HepG2 (cell line): ENCODE results near the gene ANKRD61. TPM values are rescaled to one million over a fixed set of nuclear protein-coding genes. Genes with fewer than 3 reads are reported as not detected.

ENCODE experiments used
- ATF2 ChIP-seq: sonication (generic); formaldehyde crosslinking; IDR thresholded peaks from 2 replicates; pipeline ENCODE4 v1.4.0; 2020; ENCODE audit warnings: missing genetic modification reagents
- ATF7-NPFF ChIP-seq: sonication (generic); formaldehyde crosslinking; IDR thresholded peaks from 2 replicates; pipeline ENCODE4 v1.8.1; 2023; ENCODE audit warnings: mild to moderate bottlenecking, low read depth, missing genetic modification reagents, moderate library complexity
- EZH2 ChIP-seq: conservative IDR thresholded peaks from 2 replicates; pipeline ENCODE4 v1.6.1; 2012; ENCODE audit warnings: mild to moderate bottlenecking, low read depth, low read length, moderate library complexity
- HNRNPLL ChIP-seq: fragments of 200-400 bp; formaldehyde crosslinking; IDR thresholded peaks from 2 replicates; pipeline ENCODE4 v1.6.1; 2017; ENCODE audit warnings: mild to moderate bottlenecking, low read depth, low read length; ENCODE audit not compliant: poor library complexity, severe bottlenecking
- KAT8 ChIP-seq: IDR thresholded peaks from 2 replicates; pipeline ENCODE4 v1.6.1; 2016; ENCODE audit warnings: missing genetic modification reagents, missing compliant biosample characterization
- MZF1 ChIP-seq: sonication (generic); formaldehyde crosslinking; IDR thresholded peaks from 2 replicates; pipeline ENCODE4 v1.8.1; 2023; ENCODE audit warnings: mild to moderate bottlenecking, missing genetic modification reagents, borderline replicate concordance
- NRL ChIP-seq: sonication (generic); formaldehyde crosslinking; IDR thresholded peaks from 2 replicates; pipeline ENCODE4 v1.5.0; 2020; ENCODE audit warnings: missing genetic modification reagents, mild to moderate bottlenecking, moderate library complexity, borderline replicate concordance
- SMARCC2 ChIP-seq: fragments of 450-650 bp; IDR thresholded peaks from 2 replicates; pipeline ENCODE4 v1.6.1; 2017; ENCODE audit warnings: antibody characterized with exemption, mild to moderate bottlenecking
- SP140L ChIP-seq: sonication (generic); formaldehyde crosslinking; IDR thresholded peaks from 2 replicates; pipeline ENCODE4 v1.4.0; 2020; ENCODE audit warnings: missing genetic modification reagents, borderline replicate concordance
- TAF15 ChIP-seq: fragments of 200-400 bp; formaldehyde crosslinking; IDR thresholded peaks from one replicate; pipeline ENCODE4 v1.6.1; 2018; ENCODE audit warnings: mild to moderate bottlenecking, low read depth, low read length; ENCODE audit not compliant: poor library complexity, severe bottlenecking
- THAP9 ChIP-seq: sonication (generic); formaldehyde crosslinking; IDR thresholded peaks from 2 replicates; pipeline ENCODE4; 2020; ENCODE audit warnings: missing genetic modification reagents, mild to moderate bottlenecking, borderline replicate concordance
- ZBTB14 ChIP-seq: sonication (generic); formaldehyde crosslinking; IDR thresholded peaks from 2 replicates; pipeline ENCODE4 v1.4.0; 2020; ENCODE audit warnings: missing genetic modification reagents
- ZEB1 ChIP-seq: IDR thresholded peaks from 2 replicates; pipeline ENCODE4 v1.6.1; 2012; ENCODE audit warnings: mild to moderate bottlenecking, low read depth, inconsistent platforms; ENCODE audit not compliant: insufficient replicate concordance
- ZNF142 ChIP-seq: sonication (generic); formaldehyde crosslinking; IDR thresholded peaks from 2 replicates; pipeline ENCODE4 v1.4.0; 2020; ENCODE audit warnings: missing genetic modification reagents
- ZNF484 ChIP-seq: sonication (generic); formaldehyde crosslinking; IDR thresholded peaks from 2 replicates; pipeline ENCODE4 v1.5.1; 2020; ENCODE audit warnings: mild to moderate bottlenecking, low read depth, missing genetic modification reagents, borderline replicate concordance
- ZNF605 ChIP-seq: sonication (generic); formaldehyde crosslinking; IDR thresholded peaks from 2 replicates; pipeline ENCODE4 v1.8.0; 2022; ENCODE audit warnings: mild to moderate bottlenecking, missing genetic modification reagents
- polyA plus RNA-seq, 8 experiments: library from polyadenylated mRNA; depleted of rRNA in 3 of 8; stranded (reverse) in 7 of 8; unstranded in 1 of 8; fragments of >200 nt; fragmentation: Illumina TruSeq in 4 of 8; extraction: Trizol in 4 of 8; gene quantifications; 2 replicates each; pipeline versions ENCODE4 v1.2.1 to v1.2.3, GENCODE V29; 2011 to 2016; ENCODE audit warnings: low read depth in 4 of 8, missing spikeins in 1 of 8, mixed read lengths in 1 of 8; ENCODE audit not compliant: insufficient read depth in 1 of 8
- total RNA-seq, 5 experiments: library from RNA; depleted of rRNA; stranded (reverse); fragments of >200 nt; fragmentation: Illumina TruSeq; extraction: Trizol; gene quantifications; 2 replicates each; pipeline ENCODE4 v1.2.3, GENCODE V29; 2016; ENCODE audit warnings: low read depth in 1 of 5

The ANKRD61 gene
- total and polyA plus RNA-seq, 2 of the 13 experiments (the other 11 are each of a cell fraction or from before 2014, with no cell fraction given) = 0.13 TPM; not detected in 1

GRCh38 chr7:6008668-6009611, 22.2 kb upstream of the ANKRD61 start, which contains the start of the genes AIMP2 and PMS2 (continued):
- TF ChIP-seq THAP9 (CRISPR knock-in tag) (peak; percentile 96), ZEB1 (peak; percentile 21), ATF7-NPFF (CRISPR knock-in tag) (peak; percentile 100), ZNF605 (CRISPR knock-in tag) (peak; percentile 99), SP140L (CRISPR knock-in tag) (0 out of 2 replicates have a peak, but pooled peaks have one; percentile 84), ZNF142 (peak; percentile 98), ATF2 (CRISPR knock-in tag) (peak; percentile 88; the same call in 1 of the 2 replicates), EZH2 (no peak), ZNF484 (peak; percentile 93; the same call in 1 of the 2 replicates), TAF15 (no peak), MZF1 (CRISPR knock-in tag) (peak; percentile 67; the same call in 1 of the 2 replicates), KAT8 (peak; percentile 93), HNRNPLL (peak; percentile 63), ZBTB14 (CRISPR knock-in tag) (peak; percentile 70; the same call in 1 of the 2 replicates), NRL (CRISPR knock-in tag) (peak; percentile 100), SMARCC2 (no peak)
